H1 (cell line): Measurements from ENCODE around the gene BOLA1.

Experiments used
- FOSL1 ChIP-seq: IDR thresholded peaks from 2 replicates; pipeline ENCODE4 v1.6.1; 2011; ENCODE audit warnings: mild to moderate bottlenecking, low read depth, low read length, moderate library complexity; ENCODE audit not compliant: insufficient read depth
- POLR2A ChIP-seq, 2 experiments: IDR thresholded peaks; 1 replicate in 1 of 2; 2 replicates in 1 of 2; pipeline ENCODE4 v1.6.1; 2011; ENCODE audit warnings: low read depth in 2 of 2, low read length in 2 of 2, mild to moderate bottlenecking in 2 of 2; ENCODE audit errors: control extremely low read depth in 1 of 2
- SRF ChIP-seq: IDR thresholded peaks from 2 replicates; pipeline ENCODE4 v1.6.1; 2011; ENCODE audit warnings: mild to moderate bottlenecking, low read depth, low read length, moderate library complexity

DNA sequence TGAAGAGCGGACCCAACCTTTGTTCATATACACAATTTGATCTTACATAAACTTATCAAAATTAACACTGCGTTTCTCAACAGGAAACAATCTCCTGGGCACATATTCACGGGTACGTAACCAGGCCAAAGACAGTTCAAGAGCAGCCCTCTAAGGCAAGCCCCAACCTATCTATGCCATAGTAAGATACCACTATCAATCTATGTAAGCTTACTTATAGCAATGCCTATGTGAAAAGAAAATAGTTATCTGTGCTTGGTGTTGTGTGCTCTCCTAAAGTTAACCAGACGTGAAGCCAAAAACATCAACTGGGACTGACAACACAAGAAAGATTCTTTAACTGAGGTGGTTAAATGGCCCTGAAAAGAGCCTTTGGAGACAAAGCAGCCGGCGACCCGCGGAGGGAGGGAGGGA is 49.4 kb upstream of the BOLA1 start:
- TF ChIP-seq SRF (no peak), POLR2A (IDR thresholded peaks at IDR 0.05; ENCODE audit: control extremely low read depth in 1 of 2, low read depth in 2 of 2, low read length in 2 of 2) (no peak), FOSL1 (no peak)
